Left colon (tissue), 2 donors: Measurements from ENCODE around the gene RELT. TPM values are rescaled to one million over a fixed set of nuclear protein-coding genes. Genes with fewer than 3 reads are reported as not detected.
"Not testable (repeated sequence)": the region's sequence is repeated elsewhere in the genome, so short reads cannot be mapped to it uniquely, and the experiment has no call there.

Source experiments
- ATAC-seq: fragments of 200-7000 bp; cut with Tn5 transposase; one replicate; pipeline ENCODE4 v1.9.1; 2020; ENCODE audit warnings: mild to moderate bottlenecking, moderate library complexity
- DNase-seq, 2 donors: peaks; one replicate each; pipeline ENCODE4 v3.0.0-alpha.2; 2020
- intact Hi-C, 2 donors: fragments of 100-400 bp; cut with DNase I in 1 of 2; cut with micrococcal nuclease in 1 of 2; formaldehyde crosslinking; loops; one replicate each; pipeline versions ENCODE4 v1.11.2 to v1.14.0; 2022; cut with DNase I, micrococcal nuclease
- total RNA-seq, 2 donors: library from RNA; stranded (reverse); fragmentation: NEBNext Ultra II Directional; extraction: Animal tissue kit (Norgen Biotek cat#: 25700); gene quantifications; one replicate each; pipeline ENCODE4 v1.2.1, GENCODE V29; 2021
- donor health status: DM: no; HTN: no; CAD: no.
- donor health status: DM: yes; HTN: yes; CAD: no.

RELT gene
- total RNA-seq, 2 donors from 2014 or later = 2.6 to 3.1 TPM

- ATAC-seq (no peak), DNase-seq (no peak)
- intact Hi-C loops = no loop called here
These were observed 36.1 kb downstream of the RELT start for GRCh38 chr11:73412308-73412707.

GRCh38 chr11:73413256-73413655 lies 37.1 kb downstream of the RELT start:
- DNase-seq (no peak), ATAC-seq (no peak)

GRCh38 chr11:73414977-73415651 lies 38.9 kb downstream of the RELT start:
- intact Hi-C loops = no loop called here
- no peak for DNase-seq

More at GRCh38 chr11:73413256-73413655, 37.1 kb downstream of the RELT start:
- intact Hi-C loops = no loop called here

GRCh38 chr11:73415854-73416615 lies 39.8 kb downstream of the RELT start:
- no peak for DNase-seq
- intact Hi-C loops = no loop called here
- no peak for ATAC-seq

More at GRCh38 chr11:73414977-73415651, 38.9 kb downstream of the RELT start:
- ATAC-seq = no peak

- no peak for ATAC-seq
- intact Hi-C loops = no loop called here
- DNase-seq = no peak
These were observed 40.6 kb downstream of the RELT start for GRCh38 chr11:73416786-73417185.

GRCh38 chr11:73420136-73420535 lies 43.9 kb downstream of the RELT start:
- intact Hi-C loops = no loop called here
- DNase-seq = no peak
- ATAC-seq = no peak

- ATAC-seq (no peak), DNase-seq (no peak)
- intact Hi-C loops = no loop called here
These were observed 46.7 kb downstream of the RELT start for GRCh38 chr11:73422886-73423285.

GRCh38 chr11:73423506-73423905 lies 47.3 kb downstream of the RELT start:
- no peak for DNase-seq
- no peak for ATAC-seq
- intact Hi-C loops = no loop called here

- no peak for DNase-seq
- ATAC-seq = no peak
- intact Hi-C loops = no loop called here
These were observed 48.9 kb downstream of the RELT start for GRCh38 chr11:73425108-73425507.

- ATAC-seq (no peak), DNase-seq (no peak)
- intact Hi-C loops = no loop called here
These were observed 50.1 kb downstream of the RELT start for GRCh38 chr11:73426219-73426850.

- no peak for DNase-seq
- intact Hi-C loops = no loop called here
- no peak for ATAC-seq
These were observed 52.0 kb downstream of the RELT start for GRCh38 chr11:73428227-73428626.

- DNase-seq = no peak
- intact Hi-C loops = no loop called here
- no peak for ATAC-seq
These were observed 52.5 kb downstream of the RELT start for GRCh38 chr11:73428699-73429098.

- intact Hi-C loops = no loop called here
- DNase-seq (no peak), ATAC-seq (no peak)
These were observed 53.0 kb downstream of the RELT start for GRCh38 chr11:73429121-73429750.

- DNase-seq (no peak), ATAC-seq (no peak)
- intact Hi-C loops = no loop called here
These were observed 54.1 kb downstream of the RELT start for GRCh38 chr11:73430326-73430725.

- no peak for DNase-seq
- intact Hi-C loops = no loop called here
- no peak for ATAC-seq
These were observed 55.2 kb downstream of the RELT start for GRCh38 chr11:73431396-73431795.

- ATAC-seq, intact Hi-C loops, DNase-seq: not testable (repeated sequence)
These were observed 60.7 kb downstream of the RELT start for GRCh38 chr11:73436859-73437258.

GRCh38 chr11:73439002-73439843 lies 63.0 kb downstream of the RELT start:
- intact Hi-C loops = no loop called here
- peak in 1 of 2 donors; percentile 21 for DNase-seq
- peak; percentile 96 for ATAC-seq

- DNase-seq (no peak), ATAC-seq (peak; percentile 83)
- intact Hi-C loops = no loop called here
These were observed 69.8 kb downstream of the RELT start for GRCh38 chr11:73445980-73446379.

- ATAC-seq (no peak), DNase-seq (no peak)
- intact Hi-C loops = no loop called here
These were observed 70.6 kb downstream of the RELT start for GRCh38 chr11:73446766-73447165.
